Measurements from ENCODE around the gene TEX48.

DNA sequence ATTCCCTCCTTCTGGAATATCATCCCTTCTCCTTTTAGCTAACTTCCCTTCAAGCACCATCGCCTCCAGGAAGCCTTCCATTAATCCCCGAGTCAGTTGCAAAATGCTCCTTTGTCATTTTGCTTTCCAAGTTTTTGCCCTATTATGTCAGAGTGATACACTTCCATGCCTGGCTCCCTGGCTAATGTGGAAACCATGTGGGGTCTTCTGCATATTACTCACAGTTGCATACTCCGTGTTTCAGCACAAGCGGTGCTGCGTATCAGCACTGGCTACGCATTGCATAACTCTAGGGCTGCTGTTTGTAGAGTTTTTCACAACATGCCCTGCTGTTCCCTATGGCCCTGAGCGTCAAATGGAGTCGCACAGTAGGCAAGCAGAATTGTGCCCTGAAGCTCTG is 26.3 kb downstream of the TEX48 start:
- TF ChIP-seq, protein P1, sequence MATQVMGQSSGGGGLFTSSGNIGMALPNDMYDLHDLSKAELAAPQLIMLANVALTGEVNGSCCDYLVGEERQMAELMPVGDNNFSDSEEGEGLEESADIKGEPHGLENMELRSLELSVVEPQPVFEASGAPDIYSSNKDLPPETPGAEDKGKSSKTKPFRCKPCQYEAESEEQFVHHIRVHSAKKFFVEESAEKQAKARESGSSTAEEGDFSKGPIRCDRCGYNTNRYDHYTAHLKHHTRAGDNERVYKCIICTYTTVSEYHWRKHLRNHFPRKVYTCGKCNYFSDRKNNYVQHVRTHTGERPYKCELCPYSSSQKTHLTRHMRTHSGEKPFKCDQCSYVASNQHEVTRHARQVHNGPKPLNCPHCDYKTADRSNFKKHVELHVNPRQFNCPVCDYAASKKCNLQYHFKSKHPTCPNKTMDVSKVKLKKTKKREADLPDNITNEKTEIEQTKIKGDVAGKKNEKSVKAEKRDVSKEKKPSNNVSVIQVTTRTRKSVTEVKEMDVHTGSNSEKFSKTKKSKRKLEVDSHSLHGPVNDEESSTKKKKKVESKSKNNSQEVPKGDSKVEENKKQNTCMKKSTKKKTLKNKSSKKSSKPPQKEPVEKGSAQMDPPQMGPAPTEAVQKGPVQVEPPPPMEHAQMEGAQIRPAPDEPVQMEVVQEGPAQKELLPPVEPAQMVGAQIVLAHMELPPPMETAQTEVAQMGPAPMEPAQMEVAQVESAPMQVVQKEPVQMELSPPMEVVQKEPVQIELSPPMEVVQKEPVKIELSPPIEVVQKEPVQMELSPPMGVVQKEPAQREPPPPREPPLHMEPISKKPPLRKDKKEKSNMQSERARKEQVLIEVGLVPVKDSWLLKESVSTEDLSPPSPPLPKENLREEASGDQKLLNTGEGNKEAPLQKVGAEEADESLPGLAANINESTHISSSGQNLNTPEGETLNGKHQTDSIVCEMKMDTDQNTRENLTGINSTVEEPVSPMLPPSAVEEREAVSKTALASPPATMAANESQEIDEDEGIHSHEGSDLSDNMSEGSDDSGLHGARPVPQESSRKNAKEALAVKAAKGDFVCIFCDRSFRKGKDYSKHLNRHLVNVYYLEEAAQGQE (IDR thresholded peaks at IDR 0.05; ENCODE audit: insufficient read depth in 1 of 2, low read depth in 2 of 2, low read length in 2 of 2): no peak
- TF ChIP-seq FOXP2 (optimal IDR thresholded peaks at IDR 0.05; ENCODE audit: borderline replicate concordance, extremely low read depth, extremely low read length, insufficient read depth): no peak
- TF ChIP-seq POLR2AphosphoS5 (IDR thresholded peaks at IDR 0.05; ENCODE audit: low read depth, low read length): no peak
- no peak for TF ChIP-seq TAF1 (IDR thresholded peaks at IDR 0.05; ENCODE audit: borderline replicate concordance, insufficient read depth, low read length)

All from PFSK-1 (cell line).